HG02852 (cell line): Measurements from ENCODE around the gene LRWD1.
"Not testable (repeated sequence)": the region's sequence is repeated elsewhere in the genome, so short reads cannot be mapped to it uniquely, and the experiment has no call there.

ENCODE experiments used
- ATAC-seq: cut with Tn5 transposase; IDR thresholded peaks from one replicate; pipeline ENCODE4 v1.9.1; 2021; ENCODE audit warnings: mild to moderate bottlenecking, moderate library complexity; ENCODE audit not compliant: unreplicated experiment

LRWD1 gene

GRCh38 chr7:102439963-102440795 is 24.6 kb upstream of the LRWD1 start:
- no peak for ATAC-seq

- no peak for ATAC-seq
Measured at GRCh38 chr7:102444961-102445673, 19.7 kb upstream of the LRWD1 start.

GRCh38 chr7:102445674-102446071 is 19.1 kb upstream of the LRWD1 start:
- no peak for ATAC-seq

- no peak for ATAC-seq
Measured at GRCh38 chr7:102446387-102447156, 18.2 kb upstream of the LRWD1 start.

GRCh38 chr7:102447311-102447710 is 17.5 kb upstream of the LRWD1 start:
- ATAC-seq = no peak

- no peak for ATAC-seq
Measured at GRCh38 chr7:102449136-102449535, 15.6 kb upstream of the LRWD1 start.

- ATAC-seq = no peak
Measured at GRCh38 chr7:102450242-102450641, 14.5 kb upstream of the LRWD1 start.

- no peak for ATAC-seq
Measured at GRCh38 chr7:102451371-102452054, 13.3 kb upstream of the LRWD1 start.

- no peak for ATAC-seq
Measured at GRCh38 chr7:102452451-102452850, 12.3 kb upstream of the LRWD1 start.

- ATAC-seq = no peak
Measured at GRCh38 chr7:102453319-102453718, 11.5 kb upstream of the LRWD1 start.

- ATAC-seq = no peak
Measured at GRCh38 chr7:102454468-102454867, 10.3 kb upstream of the LRWD1 start.

GRCh38 chr7:102454932-102455331 is 9.9 kb upstream of the LRWD1 start:
- not testable (repeated sequence) for ATAC-seq

GRCh38 chr7:102455596-102455995 is 9.2 kb upstream of the LRWD1 start:
- no peak for ATAC-seq

- ATAC-seq = no peak
Measured at GRCh38 chr7:102456327-102456726, 8.5 kb upstream of the LRWD1 start.

GRCh38 chr7:102457352-102457924 is 7.3 kb upstream of the LRWD1 start:
- no peak for ATAC-seq

GRCh38 chr7:102459221-102459844 is 5.5 kb upstream of the LRWD1 start:
- no peak for ATAC-seq

- ATAC-seq = no peak
Measured at GRCh38 chr7:102460467-102460866, 4.3 kb upstream of the LRWD1 start.

GRCh38 chr7:102463841-102464576 is 775 bp upstream of the LRWD1 start:
- peak; percentile 7 for ATAC-seq

GRCh38 chr7:102466097-102466496 is 1.3 kb downstream of the LRWD1 start:
- no peak for ATAC-seq
